Right forelimb (tissue), 1 donor: ENCODE data around the gene VSIG10L.
A peak's percentile ranks its signal among the peaks of the same experiment; 100 is the strongest.

Experiments used
- DNase-seq: peaks from one replicate; pipeline ENCODE4 v3.0.0-alpha.2; 2018

VSIG10L gene

GRCh38 chr19:51365211-51365964 is 23.4 kb upstream of the VSIG10L start:
- DNase-seq: no peak

GRCh38 chr19:51364200-51365106 is 22.5 kb upstream of the VSIG10L start:
- no peak for DNase-seq

GRCh38 chr19:51361239-51361638 is 19.3 kb upstream of the VSIG10L start:
- DNase-seq: no peak

GRCh38 chr19:51359294-51359693 is 17.4 kb upstream of the VSIG10L start:
- no peak for DNase-seq

GRCh38 chr19:51357952-51358351 is 16.0 kb upstream of the VSIG10L start:
- DNase-seq: no peak

GRCh38 chr19:51356159-51356801 is 14.3 kb upstream of the VSIG10L start:
- DNase-seq: no peak

GRCh38 chr19:51354742-51355148 is 12.8 kb upstream of the VSIG10L start:
- DNase-seq: no peak

GRCh38 chr19:51354103-51354741 is 12.3 kb upstream of the VSIG10L start:
- no peak for DNase-seq

GRCh38 chr19:51352783-51353360 is 10.9 kb upstream of the VSIG10L start:
- DNase-seq: no peak

GRCh38 chr19:51351266-51351990 is 9.5 kb upstream of the VSIG10L start:
- DNase-seq: no peak

- no peak for DNase-seq
Measured at GRCh38 chr19:51347209-51347928, 5.4 kb upstream of the VSIG10L start.

- DNase-seq: no peak
Measured at GRCh38 chr19:51346742-51347141, 4.8 kb upstream of the VSIG10L start.

- DNase-seq: no peak
Measured at GRCh38 chr19:51345076-51345620, 3.2 kb upstream of the VSIG10L start.

- DNase-seq: no peak
Measured at GRCh38 chr19:51342631-51343569, 961 bp upstream of the VSIG10L start.

- DNase-seq: no peak
Measured at GRCh38 chr19:51341066-51341465, 873 bp downstream of the VSIG10L start.

- DNase-seq: peak; percentile 96
Measured at GRCh38 chr19:51339687-51340656, 2.0 kb downstream of the VSIG10L start.

GRCh38 chr19:51339313-51339686 is 2.6 kb downstream of the VSIG10L start:
- DNase-seq: no peak

- peak; percentile 90 for DNase-seq
Measured at GRCh38 chr19:51338563-51339312, 3.2 kb downstream of the VSIG10L start.
